ENCODE results near the gene SCML2. TPM values are rescaled to one million over a fixed set of nuclear protein-coding genes. Genes with fewer than 3 reads are reported as not detected.

Gene SCML2
- total RNA-seq, 1 donor: 1.7 TPM

DNA sequence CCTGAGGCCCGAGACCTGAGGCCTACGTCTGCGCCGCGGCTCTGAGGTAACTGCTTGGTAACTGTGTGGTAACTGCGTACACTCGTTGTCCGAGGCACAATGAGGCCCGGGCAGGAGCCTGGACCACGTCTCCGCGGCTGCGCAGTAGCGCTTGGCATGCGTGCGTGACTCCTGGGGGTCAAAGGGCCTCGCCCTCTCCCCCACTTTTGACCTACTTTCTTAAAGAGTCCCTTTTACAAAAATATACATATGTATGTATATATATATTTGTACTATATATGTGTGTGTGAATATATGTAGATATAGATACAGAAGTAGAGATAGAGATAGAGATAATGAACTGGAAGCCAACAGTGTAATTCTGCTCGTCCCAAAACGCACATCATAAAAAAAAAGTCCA is 133.7 kb downstream of the SCML2 start, which contains the start of gene BEND2:
TSS of gene BEND2 (minus strand) at position 101 of the 400 bp plus-strand sequence. CDS start 136 bp downstream, outside the sequence.
- no peak within 1 kb of the TSS for H3K4me3 ChIP-seq (ENCODE audit: low read depth, low read length)
- TF ChIP-seq, protein P1, sequence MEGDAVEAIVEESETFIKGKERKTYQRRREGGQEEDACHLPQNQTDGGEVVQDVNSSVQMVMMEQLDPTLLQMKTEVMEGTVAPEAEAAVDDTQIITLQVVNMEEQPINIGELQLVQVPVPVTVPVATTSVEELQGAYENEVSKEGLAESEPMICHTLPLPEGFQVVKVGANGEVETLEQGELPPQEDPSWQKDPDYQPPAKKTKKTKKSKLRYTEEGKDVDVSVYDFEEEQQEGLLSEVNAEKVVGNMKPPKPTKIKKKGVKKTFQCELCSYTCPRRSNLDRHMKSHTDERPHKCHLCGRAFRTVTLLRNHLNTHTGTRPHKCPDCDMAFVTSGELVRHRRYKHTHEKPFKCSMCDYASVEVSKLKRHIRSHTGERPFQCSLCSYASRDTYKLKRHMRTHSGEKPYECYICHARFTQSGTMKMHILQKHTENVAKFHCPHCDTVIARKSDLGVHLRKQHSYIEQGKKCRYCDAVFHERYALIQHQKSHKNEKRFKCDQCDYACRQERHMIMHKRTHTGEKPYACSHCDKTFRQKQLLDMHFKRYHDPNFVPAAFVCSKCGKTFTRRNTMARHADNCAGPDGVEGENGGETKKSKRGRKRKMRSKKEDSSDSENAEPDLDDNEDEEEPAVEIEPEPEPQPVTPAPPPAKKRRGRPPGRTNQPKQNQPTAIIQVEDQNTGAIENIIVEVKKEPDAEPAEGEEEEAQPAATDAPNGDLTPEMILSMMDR (IDR thresholded peaks at IDR 0.05; ENCODE audit: insufficient read depth, low read depth, low read length): no peak
- no peak for DNase-seq (ENCODE audit: low read depth)

- DNase-seq (ENCODE audit: low read depth): peak; percentile 12
- H3K4me3 ChIP-seq (ENCODE audit: low read depth, low read length): no peak overlapping the region
- TF ChIP-seq, protein P1 (IDR thresholded peaks at IDR 0.05; ENCODE audit: insufficient read depth, low read depth, low read length): peak; percentile 13
Observed at GRCh38 chrX:18210470-18210869, 144.0 kb downstream of the SCML2 start.

GRCh38 chrX:18206657-18207056 is 147.8 kb downstream of the SCML2 start:
- TF ChIP-seq, protein P1 (IDR thresholded peaks at IDR 0.05; ENCODE audit: insufficient read depth, low read depth, low read length): no peak
- H3K4me3 ChIP-seq (ENCODE audit: low read depth, low read length): no peak overlapping the region
- DNase-seq (ENCODE audit: low read depth): no peak

DNA sequence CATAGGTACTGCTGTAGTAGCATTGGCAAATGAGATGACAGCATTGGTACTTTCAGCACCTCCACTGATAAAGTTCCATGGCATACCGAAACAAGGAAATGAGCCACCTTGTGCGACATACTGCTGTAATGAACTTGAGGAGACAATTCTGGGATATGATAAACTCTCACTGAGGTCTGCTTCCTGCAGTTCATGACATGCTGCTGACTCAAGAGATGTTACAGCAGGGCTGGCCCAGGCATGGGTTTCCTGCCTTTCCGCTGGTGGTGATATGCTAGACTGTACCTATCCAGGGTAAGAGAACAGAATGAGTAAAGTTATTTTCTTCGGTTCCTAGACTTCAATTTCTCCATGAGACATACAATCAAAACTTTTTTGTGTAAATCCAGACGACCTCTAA is 150.9 kb downstream of the SCML2 start:
- DNase-seq (ENCODE audit: low read depth): no peak
- H3K4me3 ChIP-seq (ENCODE audit: low read depth, low read length): no peak overlapping the region
- TF ChIP-seq, protein P1 (IDR thresholded peaks at IDR 0.05; ENCODE audit: insufficient read depth, low read depth, low read length): no peak

- no peak overlapping the region for H3K4me3 ChIP-seq (ENCODE audit: low read depth, low read length)
- DNase-seq (ENCODE audit: low read depth): no peak
- TF ChIP-seq, protein P1 (IDR thresholded peaks at IDR 0.05; ENCODE audit: insufficient read depth, low read depth, low read length): no peak
Observed at GRCh38 chrX:18194688-18195087, 159.8 kb downstream of the SCML2 start.

Small RNA genes within 50 kb of the gene (small RNA-seq; reads per million reads assigned to genes)
- gene RF00019 (not detected), gene TMSB10P2 (not detected)

Other genes starting within 250 kb of the SCML2 start
- not detected in 2 replicates for gene BEND2, start 133.8 kb downstream of the SCML2 start, total RNA-seq
- gene CDKL5, start 70.9 kb upstream of the SCML2 start, total RNA-seq: 4.5 and 6.5 TPM in 2 replicates